ENCODE data around the gene TXN2. TPM values are rescaled to one million over a fixed set of nuclear protein-coding genes. Genes with fewer than 3 reads are reported as not detected.
A peak's percentile ranks its signal among the peaks of the same experiment; 100 is the strongest.
"Not testable (repeated sequence)": the region's sequence is repeated elsewhere in the genome, so short reads cannot be mapped to it uniquely, and the experiment has no call there.

Gene TXN2
- total RNA-seq, 1 donor from 2014 or later = 103 TPM

GRCh38 chr22:36454916-36455570 lies 26.4 kb downstream of the TXN2 start:
- ATAC-seq = peak; percentile 80

- ATAC-seq = no peak
These were observed 27.5 kb downstream of the TXN2 start for GRCh38 chr22:36453855-36454378.

GRCh38 chr22:36452978-36453607 lies 28.3 kb downstream of the TXN2 start:
- not testable (repeated sequence) for ATAC-seq

GRCh38 chr22:36452250-36452977 lies 29.0 kb downstream of the TXN2 start:
- ATAC-seq = no peak

- not testable (repeated sequence) for ATAC-seq
These were observed 30.5 kb downstream of the TXN2 start for GRCh38 chr22:36450923-36451322.

- no peak for ATAC-seq
These were observed 31.8 kb downstream of the TXN2 start for GRCh38 chr22:36449596-36450175.

- no peak for ATAC-seq
These were observed 33.8 kb downstream of the TXN2 start for GRCh38 chr22:36447632-36448031.

GRCh38 chr22:36445158-36445668 lies 36.2 kb downstream of the TXN2 start:
- peak; percentile 5 for ATAC-seq

- no peak for ATAC-seq
These were observed 38.2 kb downstream of the TXN2 start for GRCh38 chr22:36443198-36443770.

GRCh38 chr22:36442506-36443197 lies 38.8 kb downstream of the TXN2 start:
- ATAC-seq = peak; percentile 92

GRCh38 chr22:36440429-36441002 lies 40.9 kb downstream of the TXN2 start:
- no peak for ATAC-seq

- ATAC-seq = peak; percentile 32
These were observed 41.8 kb downstream of the TXN2 start for GRCh38 chr22:36439481-36440271.

GRCh38 chr22:36435516-36436415 lies 45.7 kb downstream of the TXN2 start:
- ATAC-seq = peak; percentile 82

- no peak for ATAC-seq
These were observed 47.9 kb downstream of the TXN2 start for GRCh38 chr22:36433318-36434231.

GRCh38 chr22:36432592-36433317 lies 48.7 kb downstream of the TXN2 start:
- ATAC-seq = no peak

GRCh38 chr22:36431977-36432376 lies 49.5 kb downstream of the TXN2 start:
- no peak for ATAC-seq

- no peak for ATAC-seq
These were observed 50.6 kb downstream of the TXN2 start for GRCh38 chr22:36430863-36431262.

GRCh38 chr22:36427952-36428351 lies 53.5 kb downstream of the TXN2 start:
- ATAC-seq = not testable (repeated sequence)

All from esophagus mucosa (tissue), 1 donor.